Thyroid gland (tissue), 4 donors: ENCODE measurements around the gene SLC25A21. TPM values are rescaled to one million over a fixed set of nuclear protein-coding genes. Genes with fewer than 3 reads are reported as not detected.

ENCODE experiments used
- DNase-seq, 2 donors: peaks; one replicate each; pipeline ENCODE4 v3.0.0-alpha.2; 2019
- H3K27ac ChIP-seq, 3 donors: fragments of 200-600 bp; sonication (generic); 1 replicate in 2 of 3; 2 replicates in 1 of 3; pipeline ENCODE4 v1.5.1; 2016 to 2019; ENCODE audit warnings: mild to moderate bottlenecking in 1 of 3, moderate library complexity in 1 of 3
- H3K27me3 ChIP-seq: fragments of 200-600 bp; sonication (generic); one replicate; pipeline ENCODE4 v1.5.1; 2019
- H3K36me3 ChIP-seq, 2 donors: fragments of 200-600 bp; sonication (generic); one replicate each; pipeline ENCODE4 v1.5.1; 2016 to 2019
- H3K4me1 ChIP-seq, 2 donors: fragments of 200-600 bp; sonication (generic); one replicate each; pipeline ENCODE4 v1.5.1; 2017 to 2019
- H3K4me3 ChIP-seq, 3 donors: fragments of 200-600 bp; sonication (generic); replicated peaks in 1 of 3; 1 replicate in 2 of 3; 2 replicates in 1 of 3; pipeline ENCODE4 v1.5.1; 2016; ENCODE audit warnings: mild to moderate bottlenecking in 1 of 3
- H3K9me3 ChIP-seq: fragments of 200-600 bp; sonication (generic); one replicate; pipeline ENCODE4 v1.5.1; 2017
- POLR2A ChIP-seq, 2 donors: fragments of 450-650 bp; IDR thresholded peaks; one replicate each; pipeline ENCODE4 v1.6.1; 2017; ENCODE audit warnings: antibody characterized with exemption in 2 of 2, mild to moderate bottlenecking in 2 of 2, moderate library complexity in 1 of 2
- WGBS, 2 donors: methylation state at CpG; one replicate each; pipeline ENCODE4 v1.1.5; 2017; 5-methylcytosine and 5-hydroxymethylcytosine counted together
- intact Hi-C: fragments of 100-400 bp; cut with DNase I; formaldehyde crosslinking; loops from one replicate; pipeline ENCODE4 v1.15.1; 2023
- total RNA-seq, 4 donors: library from RNA; depleted of rRNA; stranded (reverse); fragments of >200 nt; gene quantifications; one replicate each; pipeline ENCODE4 v1.2.3, GENCODE V29; 2016
- TF ChIP-seq, protein P1 (sequence below), 6 experiments: fragments of 200-600 bp in 3 of 6; fragments of 450-650 bp in 3 of 6; sonication (generic) in 3 of 6; IDR thresholded peaks; one replicate each; pipeline ENCODE4 v1.5.1; 2016 to 2019; ENCODE audit warnings: antibody characterized with exemption in 6 of 6, mild to moderate bottlenecking in 2 of 6, inconsistent platforms in 1 of 6, moderate library complexity in 1 of 6

Gene SLC25A21
- total RNA-seq, 4 donors from 2014 or later, result 0.29 to 1.4 (median 0.60) TPM

DNA sequence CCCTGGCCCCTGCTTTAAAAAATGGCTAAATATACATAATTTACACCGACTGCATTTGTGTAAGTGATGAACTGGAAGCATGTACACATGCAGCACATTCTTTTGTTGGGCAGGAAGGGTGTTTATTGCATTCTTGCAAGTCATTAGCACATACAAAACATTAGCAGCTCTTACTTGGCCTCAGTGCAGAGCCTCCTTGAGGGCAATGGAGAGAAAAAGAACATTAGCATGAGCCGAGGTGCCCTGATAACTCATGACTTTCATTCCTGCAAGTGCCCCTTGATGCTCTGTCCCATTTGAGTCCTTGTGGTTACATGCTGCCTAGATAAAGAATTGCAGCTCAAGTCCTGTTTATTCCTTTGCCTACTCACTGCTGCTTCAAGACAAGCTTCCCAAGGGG lies 448.9 kb downstream of the SLC25A21 start:
- WGBS, 2 donors, result 45 to 67% methylated on average over 2 of the region's 2 CpGs
- Histone ChIP-seq H3K4me1 (no peaks in the 10 kb centered on the region), H3K36me3 (no peaks in the 10 kb centered on the region), H3K27me3 (no peaks in the 10 kb centered on the region), H3K27ac (no peak overlapping the region), H3K4me3 (no peak overlapping the region), H3K9me3 (no peaks in the 10 kb centered on the region)
- DNase-seq, result no peak
- no peak for TF ChIP-seq POLR2A (IDR thresholded peaks at IDR 0.05)
- TF ChIP-seq, protein P1, sequence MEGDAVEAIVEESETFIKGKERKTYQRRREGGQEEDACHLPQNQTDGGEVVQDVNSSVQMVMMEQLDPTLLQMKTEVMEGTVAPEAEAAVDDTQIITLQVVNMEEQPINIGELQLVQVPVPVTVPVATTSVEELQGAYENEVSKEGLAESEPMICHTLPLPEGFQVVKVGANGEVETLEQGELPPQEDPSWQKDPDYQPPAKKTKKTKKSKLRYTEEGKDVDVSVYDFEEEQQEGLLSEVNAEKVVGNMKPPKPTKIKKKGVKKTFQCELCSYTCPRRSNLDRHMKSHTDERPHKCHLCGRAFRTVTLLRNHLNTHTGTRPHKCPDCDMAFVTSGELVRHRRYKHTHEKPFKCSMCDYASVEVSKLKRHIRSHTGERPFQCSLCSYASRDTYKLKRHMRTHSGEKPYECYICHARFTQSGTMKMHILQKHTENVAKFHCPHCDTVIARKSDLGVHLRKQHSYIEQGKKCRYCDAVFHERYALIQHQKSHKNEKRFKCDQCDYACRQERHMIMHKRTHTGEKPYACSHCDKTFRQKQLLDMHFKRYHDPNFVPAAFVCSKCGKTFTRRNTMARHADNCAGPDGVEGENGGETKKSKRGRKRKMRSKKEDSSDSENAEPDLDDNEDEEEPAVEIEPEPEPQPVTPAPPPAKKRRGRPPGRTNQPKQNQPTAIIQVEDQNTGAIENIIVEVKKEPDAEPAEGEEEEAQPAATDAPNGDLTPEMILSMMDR (IDR thresholded peaks at IDR 0.05), result no peak
- intact Hi-C loops, result no loop called here

DNA sequence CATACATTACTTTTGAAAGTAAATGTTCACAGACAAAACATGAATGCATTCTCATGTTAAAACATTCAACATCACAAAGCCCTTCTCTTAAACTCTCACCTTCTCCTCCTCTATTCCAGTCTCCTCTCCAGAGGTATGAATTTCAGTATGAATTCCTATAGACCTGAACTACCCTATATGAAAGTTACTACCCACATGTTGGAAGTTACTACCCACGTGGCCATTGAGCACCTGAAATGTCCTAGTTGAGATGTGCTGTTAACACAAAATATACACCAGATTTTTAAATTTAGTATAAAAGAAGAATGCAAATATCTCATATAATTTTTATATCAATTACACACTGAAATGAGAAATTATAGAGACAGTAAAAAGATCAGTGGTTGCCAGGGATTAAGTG lies 450.5 kb downstream of the SLC25A21 start:
- TF ChIP-seq, protein P1 (IDR thresholded peaks at IDR 0.05), result no peak
- TF ChIP-seq POLR2A (IDR thresholded peaks at IDR 0.05), result no peak
- intact Hi-C loops, result no loop called here
- no peak for DNase-seq
- H3K9me3 ChIP-seq, result no peaks in the 10 kb centered on the region
- no peaks in the 10 kb centered on the region for H3K36me3 ChIP-seq
- no peak overlapping the region for H3K4me3 ChIP-seq
- 78 to 92% methylated on average over 1 of the region's 1 CpG for WGBS, 2 donors
- no peaks in the 10 kb centered on the region for H3K4me1 ChIP-seq
- no peak overlapping the region for H3K27ac ChIP-seq
- H3K27me3 ChIP-seq, result no peaks in the 10 kb centered on the region

- DNase-seq, result no peak
Observed at GRCh38 chr14:36720657-36721056, 451.7 kb downstream of the SLC25A21 start.

DNA sequence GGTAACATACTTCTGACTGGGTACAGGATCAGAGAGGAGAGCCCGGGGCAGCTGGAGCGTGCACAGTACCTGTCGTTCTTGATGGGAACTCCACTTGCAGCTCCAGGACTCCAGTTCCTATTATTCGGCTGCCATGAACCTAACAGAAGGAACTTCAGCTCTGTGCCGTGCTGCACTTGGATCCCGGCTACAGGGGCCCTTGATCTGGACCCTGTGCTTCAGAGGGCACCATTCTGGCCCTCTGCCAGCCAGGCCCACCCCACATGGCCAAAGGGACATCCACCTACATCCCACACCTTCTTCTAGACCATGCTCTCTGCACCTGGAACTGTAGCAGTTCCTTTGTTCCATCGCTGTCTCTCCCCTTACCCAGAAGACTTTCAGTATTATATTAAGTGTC lies 452.6 kb downstream of the SLC25A21 start:
- intact Hi-C loops, result no loop called here
- H3K27ac ChIP-seq, result no peak overlapping the region
- H3K36me3 ChIP-seq, result no peaks in the 10 kb centered on the region
- TF ChIP-seq, protein P1 (IDR thresholded peaks at IDR 0.05), result no peak
- no peak for TF ChIP-seq POLR2A (IDR thresholded peaks at IDR 0.05)
- WGBS, 2 donors, result 90 to 92% methylated on average over 7 of the region's 7 CpGs
- no peaks in the 10 kb centered on the region for H3K27me3 ChIP-seq
- no peaks in the 10 kb centered on the region for H3K4me1 ChIP-seq
- DNase-seq, result no peak
- no peak overlapping the region for H3K4me3 ChIP-seq
- H3K9me3 ChIP-seq, result no peaks in the 10 kb centered on the region

More at GRCh38 chr14:36720657-36721056, 451.7 kb downstream of the SLC25A21 start:
- H3K4me3 ChIP-seq, result no peak overlapping the region
- H3K36me3 ChIP-seq, result no peaks in the 10 kb centered on the region
- no peaks in the 10 kb centered on the region for H3K9me3 ChIP-seq
- TF ChIP-seq, protein P1 (IDR thresholded peaks at IDR 0.05), result no peak
- no peak for TF ChIP-seq POLR2A (IDR thresholded peaks at IDR 0.05)
- 75 to 87% methylated on average over 2 of the region's 2 CpGs for WGBS, 2 donors
- no peak overlapping the region for H3K27ac ChIP-seq
- no peaks in the 10 kb centered on the region for H3K4me1 ChIP-seq
- H3K27me3 ChIP-seq, result no peaks in the 10 kb centered on the region
- intact Hi-C loops, result no loop called here

GRCh38 chr14:36718216-36718615 lies 454.2 kb downstream of the SLC25A21 start:
- H3K4me1 ChIP-seq, result no peaks in the 10 kb centered on the region
- H3K9me3 ChIP-seq, result no peaks in the 10 kb centered on the region
- H3K4me3 ChIP-seq, result no peak overlapping the region
- H3K27ac ChIP-seq, result no peak overlapping the region
- WGBS, 2 donors, result 86 to 88% methylated on average over 1 of the region's 1 CpG
- TF ChIP-seq POLR2A (IDR thresholded peaks at IDR 0.05), result no peak
- no peak for DNase-seq
- intact Hi-C loops, result no loop called here
- no peaks in the 10 kb centered on the region for H3K36me3 ChIP-seq
- no peaks in the 10 kb centered on the region for H3K27me3 ChIP-seq

GRCh38 chr14:36717363-36717762 lies 455.0 kb downstream of the SLC25A21 start:
- intact Hi-C loops, result no loop called here
- DNase-seq, result no peak

More at GRCh38 chr14:36717363-36717762, 455.0 kb downstream of the SLC25A21 start:
- Histone ChIP-seq H3K4me1 (no peaks in the 10 kb centered on the region), H3K9me3 (no peaks in the 10 kb centered on the region), H3K36me3 (no peaks in the 10 kb centered on the region), H3K27me3 (no peaks in the 10 kb centered on the region), H3K4me3 (no peak overlapping the region), H3K27ac (no peak overlapping the region)
- WGBS, 2 donors, result 62 to 66% methylated on average over 5 of the region's 5 CpGs
- no peak for TF ChIP-seq POLR2A (IDR thresholded peaks at IDR 0.05)
- TF ChIP-seq, protein P1 (IDR thresholded peaks at IDR 0.05), result no peak
